Adrenal gland (tissue), 12 donors: ENCODE data around the gene HMG20B. TPM values are rescaled to one million over a fixed set of nuclear protein-coding genes. Genes with fewer than 3 reads are reported as not detected.

Experiments
- DNase-seq, 7 donors: peaks; one replicate each; pipeline ENCODE4 v3.0.0-alpha.2; 2019 to 2020
- H3K27ac ChIP-seq, 5 donors: fragments of 200-600 bp; sonication (generic) in 4 of 5; 1 replicate in 3 of 5; 2 replicates in 2 of 5; pipeline versions ENCODE4 v1.5.1 to v1.8.0; 2016 to 2020; ENCODE audit warnings: mild to moderate bottlenecking in 1 of 5
- H3K27me3 ChIP-seq: fragments of 200-600 bp; 2 replicates; pipeline ENCODE4 v1.8.0; 2021
- H3K36me3 ChIP-seq, 2 donors: fragments of 200-600 bp; replicated peaks in 1 of 2; 1 replicate in 1 of 2; 2 replicates in 1 of 2; pipeline versions ENCODE4 v1.5.1 to v1.8.0; 2018 to 2022
- H3K4me1 ChIP-seq, 2 donors: fragments of 200-600 bp; replicated peaks in 1 of 2; 1 replicate in 1 of 2; 2 replicates in 1 of 2; pipeline versions ENCODE4 v1.5.1 to v1.8.0; 2018 to 2021
- H3K4me3 ChIP-seq, 4 donors: fragments of 200-600 bp; sonication (generic) in 3 of 4; one replicate each; pipeline ENCODE4 v1.5.1; 2016 to 2018
- H3K9me3 ChIP-seq, 3 donors: fragments of 200-600 bp; sonication (generic) in 1 of 3; replicated peaks in 1 of 3; 1 replicate in 2 of 3; 2 replicates in 1 of 3; pipeline versions ENCODE4 v1.5.1 to v1.8.0; 2016 to 2021
- CTCF ChIP-seq, 6 experiments: fragments of 450-650 bp in 4 of 6; fragments of 200-600 bp in 2 of 6; sonication (generic) in 1 of 6; IDR thresholded peaks; 1 replicate in 5 of 6; 2 replicates in 1 of 6; pipeline versions ENCODE4 v1.5.1 to v1.8.0; 2016 to 2021; ENCODE audit warnings: antibody characterized with exemption in 6 of 6, mild to moderate bottlenecking in 2 of 6, moderate library complexity in 1 of 6
- POLR2A ChIP-seq, 2 donors: fragments of 450-650 bp; IDR thresholded peaks; one replicate each; pipeline ENCODE4 v1.6.1; 2017; ENCODE audit warnings: antibody characterized with exemption in 2 of 2, mild to moderate bottlenecking in 2 of 2, moderate library complexity in 1 of 2
- WGBS, 4 donors: extraction: QIAGEN DNeasy Blood & Tissue Kit in 2 of 4; methylation state at CpG; one replicate each; pipeline versions ENCODE4 v1.1.5 to v1.1.7; 2013 to 2017; 5-methylcytosine and 5-hydroxymethylcytosine counted together
- intact Hi-C, 2 donors: fragments of 100-400 bp; cut with DNase I; formaldehyde crosslinking; loops; one replicate each; pipeline versions ENCODE4 v1.14.1 to v1.15.0; 2022 to 2023
- polyA plus RNA-seq, 3 donors: library from polyadenylated mRNA; stranded (reverse); fragments of 200-250 nt in 2 of 3; fragments of 350-450 nt in 1 of 3; fragmentation: Illumina TruSeq in 1 of 3; extraction: RNeasy Lipid Tissue Mini Kit (QIAGEN cat#74804) in 1 of 3; gene quantifications; one replicate each; pipeline ENCODE4 v1.2.3, GENCODE V29; 2013 to 2014
- total RNA-seq, 9 donors: library from RNA; depleted of rRNA in 4 of 9; stranded (reverse); fragments of >200 nt in 4 of 9; fragments of 120-200 nt in 1 of 9; fragmentation: NEBNext Ultra II Directional in 1 of 9; extraction: Animal tissue kit (Norgen Biotek cat#: 25700) in 1 of 9; gene quantifications; one replicate each; pipeline versions ENCODE4 v1.1.0 to v1.2.4, GENCODE V29; 2013 to 2023
- donor health status: healthy with polysubstance abuse.
- donor health status: Bipolar disorder and iron deficiency.
- donor health status: DM: yes; HTN: yes; CAD: no.
- donor health status: DM: no; HTN: no; CAD: no.
- donor health status: DM: no; HTN: no; CAD: no.
- donor health status: DM: yes; HTN: yes; CAD: no.

Gene HMG20B
- total and polyA plus RNA-seq, 12 donors = 18.1 to 178 (median 102) TPM

DNA sequence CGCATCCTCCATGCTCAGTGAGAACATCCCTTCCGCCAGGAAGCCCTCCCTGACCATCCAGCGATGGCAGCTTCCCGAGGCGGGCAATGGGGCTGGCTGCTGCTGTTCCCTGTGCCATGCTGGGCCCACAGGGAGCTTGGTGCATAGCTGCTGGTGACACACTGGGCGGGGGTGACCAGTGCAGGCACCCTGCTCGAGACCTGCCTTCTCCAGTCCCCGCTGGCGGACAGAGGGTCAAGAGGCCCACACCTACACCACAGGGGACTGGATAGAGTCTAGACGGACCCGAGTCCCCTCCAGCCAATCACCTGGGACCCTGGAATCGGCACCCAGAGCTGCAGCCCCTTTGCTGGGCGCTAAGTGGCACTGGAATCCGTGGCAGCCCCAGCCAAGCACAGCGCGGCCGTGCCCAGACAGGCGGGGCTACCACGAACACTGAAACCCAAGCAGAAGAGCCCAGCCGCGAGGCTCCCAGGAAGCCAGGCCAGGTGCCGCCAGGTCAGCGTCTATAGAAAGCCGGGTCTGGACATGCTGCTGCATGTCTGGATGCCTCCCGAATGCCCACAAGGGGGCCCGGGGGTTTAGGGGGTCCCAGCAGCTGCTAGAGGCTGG lies 42.9 kb downstream of the HMG20B start:
- Histone ChIP-seq H3K27ac (no peak overlapping the region), H3K27me3 (no peaks in the 10 kb centered on the region), H3K4me3 (no peak overlapping the region), H3K36me3 (peaks cover 0 to 18% of the 10 kb centered on the region in 2 donors), H3K4me1 (peaks cover 0 to 9% of the 10 kb centered on the region in 2 donors), H3K9me3 (no peaks in the 10 kb centered on the region)
- no peak for TF ChIP-seq POLR2A (IDR thresholded peaks at IDR 0.05)
- TF ChIP-seq CTCF (IDR thresholded peaks at IDR 0.05) = no peak
- intact Hi-C loops = loop anchor here in 1 of 2 donors (5.0 kb wide), 1 partner anchor 68 kb away; no protein-coding TSS in a partner anchor
- 93 to 97% (median 94%) methylated on average over 7 to 26 of the region's 26 CpGs for WGBS, 4 donors
- no peak for DNase-seq

DNA sequence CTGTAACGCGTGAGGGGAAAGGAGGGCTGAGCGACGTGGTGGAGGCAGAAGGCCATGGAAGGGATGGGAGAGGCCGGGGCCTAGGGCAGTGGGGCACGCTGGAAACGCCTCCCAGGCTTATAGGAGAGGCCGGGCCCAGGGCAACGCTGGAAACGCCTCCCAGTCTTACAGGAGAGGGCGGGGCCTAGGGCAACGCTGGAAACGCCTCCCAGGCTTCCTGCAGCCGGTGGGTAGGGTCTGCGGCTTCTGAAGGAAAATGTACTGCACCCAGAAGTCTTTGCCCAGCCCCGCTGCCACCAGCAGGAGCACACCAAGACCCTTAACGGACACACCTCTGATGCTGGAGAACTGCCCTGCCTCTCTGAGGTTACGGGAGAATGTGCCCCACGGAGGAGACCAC lies 44.7 kb downstream of the HMG20B start:
- peak in 1 of 7 donors; percentile 69 for DNase-seq
- Histone ChIP-seq H3K9me3 (no peaks in the 10 kb centered on the region), H3K4me3 (no peak overlapping the region), H3K4me1 (peaks cover 0 to 9% of the 10 kb centered on the region in 2 donors), H3K27me3 (no peaks in the 10 kb centered on the region), H3K36me3 (peaks cover 0 to 9% of the 10 kb centered on the region in 2 donors), H3K27ac (peak overlapping the region in 1 of 5 donors; percentile 55)
- 59 to 76% (median 70%) methylated on average over 13 to 19 of the region's 19 CpGs for WGBS, 4 donors
- TF ChIP-seq CTCF (IDR thresholded peaks at IDR 0.05) (no peak), POLR2A (IDR thresholded peaks at IDR 0.05) (no peak)
- intact Hi-C loops = loop anchor here in 1 of 2 donors (5.0 kb wide), 1 partner anchor 70 kb away; no protein-coding TSS in a partner anchor

- Histone ChIP-seq H3K4me1 (peaks cover 0 to 9% of the 10 kb centered on the region in 2 donors), H3K27ac (peak overlapping the region in 1 of 5 donors; percentile 55), H3K27me3 (no peaks in the 10 kb centered on the region), H3K9me3 (no peaks in the 10 kb centered on the region), H3K4me3 (no peak overlapping the region), H3K36me3 (peaks cover 0 to 11% of the 10 kb centered on the region in 2 donors)
- intact Hi-C loops = loop anchor here in 1 of 2 donors (5.0 kb wide), 1 partner anchor 71 kb away; no protein-coding TSS in a partner anchor
- TF ChIP-seq POLR2A (IDR thresholded peaks at IDR 0.05) = no peak
- peak; percentile 90 to 97 (median 96) for TF ChIP-seq CTCF (IDR thresholded peaks at IDR 0.05)
- DNase-seq = peak; percentile 62 to 85 (median 80)
- 38 to 73% (median 47%) methylated on average over 9 to 31 of the region's 31 CpGs for WGBS, 4 donors
Observed at GRCh38 chr19:3618144-3618810, 45.5 kb downstream of the HMG20B start.

DNA sequence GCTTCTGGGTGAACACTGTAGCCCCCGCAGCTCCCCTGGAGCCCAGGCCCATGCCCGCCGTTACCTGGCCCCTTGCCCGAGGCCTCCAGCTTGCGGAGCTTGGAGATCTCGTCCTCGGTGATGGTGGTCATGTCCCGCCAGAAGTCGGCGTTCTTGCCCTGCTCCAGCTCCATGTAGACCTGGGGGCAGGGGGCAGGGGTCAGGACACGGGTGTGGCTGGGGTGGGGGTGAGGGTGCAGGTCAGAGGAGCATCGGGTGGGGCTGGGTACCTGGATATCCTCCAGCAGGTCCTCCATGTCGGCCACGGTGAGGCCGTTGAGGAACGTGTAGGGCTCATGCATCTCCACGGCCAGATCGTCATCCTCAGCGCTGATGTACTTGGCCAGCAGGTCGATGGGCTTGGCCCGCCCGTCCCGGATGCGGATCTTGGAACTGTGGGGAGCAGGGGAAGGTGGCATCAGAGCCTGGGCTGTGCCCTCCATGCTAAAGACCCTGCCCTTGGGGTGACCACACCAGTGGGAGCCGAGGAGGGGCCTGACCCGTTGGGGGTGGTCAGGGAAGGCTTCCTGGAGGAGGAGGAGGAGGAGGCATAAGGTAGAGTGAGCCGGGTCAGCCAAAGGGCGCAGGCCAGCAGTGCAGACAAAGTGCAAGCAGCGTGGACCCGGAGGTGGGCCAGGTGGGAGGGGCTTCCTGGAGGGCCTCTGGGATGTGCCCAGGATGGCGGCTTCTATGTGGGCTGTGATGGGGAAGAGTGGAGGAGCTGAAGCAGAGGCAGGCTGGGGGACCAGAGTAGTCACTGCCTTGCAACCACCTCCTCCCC lies 46.3 kb downstream of the HMG20B start:
- Histone ChIP-seq H3K36me3 (peaks cover 0 to 15% of the 10 kb centered on the region in 2 donors), H3K9me3 (no peaks in the 10 kb centered on the region), H3K27me3 (no peaks in the 10 kb centered on the region), H3K27ac (no peak overlapping the region), H3K4me1 (peaks cover 0 to 3% of the 10 kb centered on the region in 2 donors), H3K4me3 (no peak overlapping the region)
- TF ChIP-seq POLR2A (IDR thresholded peaks at IDR 0.05) = no peak
- peak in 2 of 6 experiments; percentile 43 to 44 for TF ChIP-seq CTCF (IDR thresholded peaks at IDR 0.05)
- WGBS, 4 donors = 84 to 86% (median 86%) methylated on average over 20 to 31 of the region's 31 CpGs
- intact Hi-C loops = loop anchor here in 1 of 2 donors (5.0 kb wide), 1 partner anchor 72 kb away; no protein-coding TSS in a partner anchor
- DNase-seq = no peak
